ENCODE measurements around the gene ZBTB9. TPM values are rescaled to one million over a fixed set of nuclear protein-coding genes. Genes with fewer than 3 reads are reported as not detected.

The ZBTB9 gene
- total RNA-seq, 1 experiment from 2014 or later: 14.2 TPM

- H3K79me2 ChIP-seq (ENCODE audit: insufficient read depth, low read length): no peaks in the 10 kb centered on the region
- no peak overlapping the region for H3K4me2 ChIP-seq (ENCODE audit: low read length)
- no peak overlapping the region for H3K9ac ChIP-seq (ENCODE audit: low read length)
- H3K4me3 ChIP-seq (replicated peaks in 1 of 2; ENCODE audit: low read depth in 1 of 2, low read length in 2 of 2): no peak overlapping the region
- intact Hi-C loops (cut with micrococcal nuclease): no loop called here
- POLR2A ChIA-PET: interaction anchor here (1.6 kb wide), 1 partner anchor 13 kb away, joined by 3 read pairs; no protein-coding TSS in a partner anchor
- no peak overlapping the region for H2AFZ ChIP-seq (ENCODE audit: low read depth, low read length, poor library complexity, severe bottlenecking)
- H3K27ac ChIP-seq (ENCODE audit: low read depth, low read length): no peak overlapping the region
- no peaks in the 10 kb centered on the region for H3K36me3 ChIP-seq (ENCODE audit: control insufficient read depth in 1 of 2, insufficient read depth in 2 of 2, low read length in 2 of 2)
- TF ChIP-seq ELF1 (IDR thresholded peaks at IDR 0.05; ENCODE audit: borderline replicate concordance, low read depth) (no peak), SRF (IDR thresholded peaks at IDR 0.05; ENCODE audit: low read depth) (no peak), MAX (IDR thresholded peaks at IDR 0.05) (no peak), RAD21 (IDR thresholded peaks at IDR 0.05; ENCODE audit: low read depth) (no peak), REST (IDR thresholded peaks at IDR 0.05; ENCODE audit: low read depth) (no peak), EGR1 (IDR thresholded peaks at IDR 0.05; ENCODE audit: low read depth) (no peak), CBX3 (IDR thresholded peaks at IDR 0.05; ENCODE audit: low read depth) (no peak), SP1 (IDR thresholded peaks at IDR 0.05; ENCODE audit: low read depth) (no peak), ATF3 (IDR thresholded peaks at IDR 0.05) (no peak), SIN3A (IDR thresholded peaks at IDR 0.05; ENCODE audit: low read depth) (no peak), EZH2 (IDR thresholded peaks at IDR 0.05) (no peak), JUND (IDR thresholded peaks at IDR 0.05) (no peak), POLR2AphosphoS5 (IDR thresholded peaks at IDR 0.05; ENCODE audit: low read depth, low read length) (no peak), EZH2phosphoT487 (IDR thresholded peaks at IDR 0.05; ENCODE audit: borderline replicate concordance) (no peak)
- DNase-seq (ENCODE audit: low read depth, low spot score): no peak
- 0 out of 2 replicates have a peak, but pooled peaks have one; percentile 11 for ATAC-seq
- no peaks in the 10 kb centered on the region for H4K20me1 ChIP-seq (ENCODE audit: insufficient read depth)
- RAD21 ChIA-PET (ENCODE audit: low non-redundant PET in 1 of 2, low total read pairs in 2 of 2, uncharacterized antibody in 2 of 2, unreplicated experiment in 2 of 2): no interaction called here
- no peaks in the 10 kb centered on the region for H3K27me3 ChIP-seq (ENCODE audit: insufficient read depth, low read length)
- 0 out of 4 replicates have a peak, but pooled peaks cover 0 to 2% of the 10 kb centered on the region in 2 experiments for H3K4me1 ChIP-seq (ENCODE audit: control insufficient read depth in 1 of 2, insufficient read depth in 2 of 2, low read length in 2 of 2)
- H3K9me2 ChIP-seq (ENCODE audit: insufficient read depth): no peaks in the 10 kb centered on the region
- H3K9me3 ChIP-seq (ENCODE audit: control insufficient read depth in 1 of 2, insufficient read depth in 1 of 2, low read depth in 1 of 2, low read length in 2 of 2): no peaks in the 10 kb centered on the region
- CTCF ChIA-PET: no interaction called here
- no TSS peak for BruUV-seq (replicated peaks)
These were observed 48.1 kb downstream of the ZBTB9 start for GRCh38 chr6:33502486-33502885.

All from HCT116 (cell line).